Sigmoid colon (tissue), 3 donors: ENCODE measurements around the gene QRFPR.

Source experiments
- CTCF ChIP-seq, 4 experiments: fragments of 450-650 bp in 3 of 4; fragments of 200-600 bp in 1 of 4; IDR thresholded peaks; one replicate each; pipeline ENCODE4 v1.5.1; 2016 to 2019; ENCODE audit warnings: antibody characterized with exemption in 4 of 4, mild to moderate bottlenecking in 3 of 4, moderate library complexity in 2 of 4
- POLR2A ChIP-seq, 2 donors: fragments of 450-650 bp; IDR thresholded peaks; one replicate each; pipeline ENCODE4 v1.6.1; 2016; ENCODE audit warnings: antibody characterized with exemption in 2 of 2, mild to moderate bottlenecking in 2 of 2, moderate library complexity in 2 of 2

- TF ChIP-seq CTCF (IDR thresholded peaks at IDR 0.05) (no peak), POLR2A (IDR thresholded peaks at IDR 0.05) (no peak)
Observed at GRCh38 chr4:121375262-121375661, 5.6 kb downstream of the QRFPR start.
